ENCODE measurements around the gene PAK5.

Gene PAK5

DNA sequence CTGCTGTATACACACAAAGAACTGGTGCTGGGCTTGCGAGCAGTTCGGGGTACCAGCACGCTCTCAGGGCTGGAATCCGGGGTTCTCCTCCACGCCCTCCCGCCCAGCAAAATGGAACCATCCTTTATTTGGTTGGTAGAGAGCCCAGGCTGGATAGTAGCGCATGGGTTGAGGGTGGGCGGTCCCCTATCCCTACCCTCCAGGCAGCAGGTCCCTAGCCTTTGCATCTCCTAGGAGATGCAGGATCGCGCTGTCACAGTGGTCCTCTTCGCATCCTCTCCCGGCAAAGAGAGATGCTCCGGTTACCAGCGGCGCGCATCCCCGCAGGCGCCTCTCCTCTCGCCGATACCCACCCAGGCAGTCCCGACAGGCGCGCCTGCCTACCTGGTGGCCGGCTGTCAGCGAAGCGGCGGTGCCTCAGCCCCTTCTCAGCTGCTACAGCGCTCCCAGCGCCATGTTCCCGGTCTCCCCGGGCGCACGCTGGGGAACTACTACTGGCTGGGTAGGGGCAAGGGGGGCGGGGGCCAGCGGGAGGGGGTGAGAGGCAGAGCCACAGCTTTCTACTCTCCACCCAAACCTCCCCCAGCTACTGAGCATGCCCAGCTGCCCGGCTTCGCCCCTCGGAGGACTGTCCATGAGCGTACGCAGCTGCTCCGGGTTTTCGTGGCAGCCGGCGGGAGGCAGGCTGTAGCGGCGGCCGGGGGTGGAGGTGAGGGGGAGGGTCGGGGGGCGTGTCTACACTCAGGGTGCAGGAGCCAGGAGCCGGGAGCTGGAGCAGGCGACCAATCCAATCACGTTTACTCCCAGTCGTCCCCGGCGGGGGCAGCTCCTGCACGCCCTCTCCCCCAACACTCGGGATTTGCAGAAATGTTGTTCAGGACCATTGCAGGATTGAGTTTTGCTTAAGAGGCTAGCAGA lies at the start of gene PAK5:
Gene PAK5 (minus strand): TSS at position 699 of the 918 bp plus-strand sequence. CDS start 194,748 bp downstream, outside the sequence.
- DNase-seq: peak; percentile 63

DNA sequence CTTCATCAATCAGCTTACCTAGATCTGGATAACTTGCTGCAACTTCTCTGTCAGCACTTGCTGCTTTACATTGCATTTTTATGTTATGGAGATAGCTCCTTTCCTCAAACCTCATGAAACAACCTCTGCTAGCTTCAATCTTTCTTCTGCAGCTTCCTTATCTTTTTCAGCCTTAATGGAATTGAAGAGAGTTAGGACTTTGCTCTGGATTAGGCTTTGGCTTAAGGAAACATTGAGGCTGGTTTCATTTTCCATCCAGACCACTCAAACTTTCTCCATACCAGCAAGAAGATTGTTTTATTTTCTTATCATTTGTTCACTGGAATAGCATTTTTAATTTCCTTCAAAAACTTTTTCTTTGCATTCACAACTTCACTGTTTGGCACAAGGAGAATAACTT lies 48.8 kb upstream of the PAK5 start:
- no peak for DNase-seq

DNA sequence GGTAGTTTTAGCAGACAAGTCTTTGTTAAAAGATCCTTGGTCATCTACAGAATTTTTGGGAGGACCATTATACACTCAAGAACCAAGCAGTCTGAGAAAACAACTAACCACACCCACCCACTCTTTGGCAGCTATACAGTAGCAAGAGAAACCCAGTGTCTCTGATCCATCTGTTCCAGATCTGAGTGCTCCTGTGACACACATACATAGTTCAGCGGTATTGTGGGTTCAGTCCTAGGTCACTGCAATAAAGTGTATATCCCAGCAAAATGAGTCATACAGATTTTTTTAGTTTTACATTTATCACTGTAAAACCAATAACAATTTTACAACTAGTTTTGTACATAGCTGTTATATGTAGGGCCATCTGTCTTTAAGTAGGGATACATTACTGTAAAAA lies 47.4 kb upstream of the PAK5 start:
- DNase-seq: peak; percentile 62

DNA sequence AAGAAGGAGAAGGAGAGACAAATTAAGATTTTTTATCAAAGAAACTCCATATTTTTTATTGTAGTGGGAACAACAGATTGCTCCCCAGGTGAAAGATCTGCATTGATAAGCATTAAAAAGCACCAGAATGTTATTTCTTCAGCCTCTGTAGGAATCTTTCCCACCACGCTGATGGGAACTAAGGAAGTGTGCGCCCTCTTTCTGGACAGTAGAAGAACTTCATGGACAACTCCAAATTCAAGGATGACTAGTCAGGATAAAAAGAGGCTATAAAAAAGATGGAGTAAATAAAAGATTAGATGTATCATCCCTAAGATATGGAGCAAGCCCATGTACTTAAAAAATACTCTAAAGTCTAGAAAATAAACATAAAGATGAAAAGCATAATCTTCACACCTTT lies 45.8 kb upstream of the PAK5 start:
- no peak for DNase-seq

DNA sequence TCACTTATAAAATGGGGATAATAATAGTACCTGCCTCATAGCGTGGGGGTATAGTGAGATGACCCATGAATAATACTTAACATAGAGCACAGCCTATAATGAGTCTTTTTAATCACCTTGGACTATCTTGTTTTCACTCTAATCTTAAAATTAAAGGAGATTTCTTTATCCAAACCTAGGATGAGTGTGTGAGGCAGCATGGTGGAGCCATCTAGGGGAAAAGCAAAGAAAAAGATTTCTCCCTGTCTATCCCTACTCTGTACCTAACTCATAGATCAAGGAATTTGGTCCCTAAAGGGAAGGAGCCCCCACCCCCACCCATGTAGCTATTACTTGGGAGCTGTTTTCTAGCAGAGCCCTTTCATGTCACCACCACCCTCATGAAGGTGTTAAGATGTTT lies 45.2 kb upstream of the PAK5 start:
- no peak for DNase-seq

DNA sequence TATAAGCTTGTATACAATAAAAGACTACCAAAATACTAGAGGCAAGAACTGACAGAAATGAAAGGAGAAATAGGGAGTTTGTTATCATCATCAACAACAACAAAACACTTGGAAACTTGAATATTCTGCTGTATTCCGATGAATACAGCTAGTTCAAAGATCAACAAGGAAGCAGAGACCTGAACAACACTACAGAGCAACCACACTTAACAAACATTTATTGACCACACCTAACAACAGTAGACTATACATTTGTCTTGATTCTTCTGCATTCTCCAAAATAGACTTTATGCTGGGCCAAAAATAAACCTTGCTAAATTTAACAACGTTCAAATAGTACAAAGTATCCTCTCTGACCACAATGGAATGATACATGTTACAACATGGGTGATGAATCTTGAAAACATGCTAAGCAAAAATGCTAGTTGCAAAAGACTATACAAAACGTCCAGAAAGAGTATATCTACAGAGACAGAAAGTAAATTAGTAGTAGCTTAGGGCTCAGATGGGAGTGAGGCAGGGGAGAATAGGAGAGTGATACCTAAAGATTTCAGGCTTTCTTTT lies 39.1 kb upstream of the PAK5 start:
- peak; percentile 3 for DNase-seq

DNA sequence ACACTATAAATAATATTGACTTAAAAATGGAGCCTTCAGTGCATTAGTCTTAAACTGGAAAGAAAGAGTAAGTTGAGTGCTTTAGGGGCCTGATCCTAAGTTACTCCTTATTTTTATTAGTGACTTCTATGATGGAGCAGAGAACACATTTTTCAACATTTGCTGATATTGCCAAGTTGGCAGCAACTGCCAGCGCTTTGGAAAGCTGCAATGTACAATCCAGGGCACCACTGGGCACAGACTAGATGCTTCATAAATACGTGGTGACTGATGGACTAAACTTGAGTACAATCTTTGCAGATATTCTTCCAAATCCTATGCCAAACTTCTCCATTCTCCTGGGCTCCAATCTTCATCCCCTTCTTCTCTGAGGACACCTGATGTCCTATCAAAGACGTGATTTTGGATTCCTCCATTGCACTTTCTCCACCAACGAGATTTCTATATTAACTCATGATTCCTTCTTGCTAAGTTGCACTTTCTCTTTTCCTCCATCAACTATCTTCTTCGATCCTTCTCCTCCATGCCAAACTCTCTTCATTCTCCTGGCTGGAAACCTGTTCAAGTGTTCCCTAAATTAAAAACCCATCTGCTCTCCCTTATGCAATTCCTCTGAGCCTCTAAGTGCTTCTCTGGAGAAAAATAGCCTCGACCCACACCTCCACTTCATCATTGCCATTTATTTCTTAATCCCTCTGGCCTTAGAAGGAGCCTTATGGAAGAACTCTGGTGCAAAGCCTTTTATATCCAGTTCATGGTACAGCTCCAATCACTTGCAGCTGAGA lies 28.5 kb upstream of the PAK5 start:
- no peak for DNase-seq

DNA sequence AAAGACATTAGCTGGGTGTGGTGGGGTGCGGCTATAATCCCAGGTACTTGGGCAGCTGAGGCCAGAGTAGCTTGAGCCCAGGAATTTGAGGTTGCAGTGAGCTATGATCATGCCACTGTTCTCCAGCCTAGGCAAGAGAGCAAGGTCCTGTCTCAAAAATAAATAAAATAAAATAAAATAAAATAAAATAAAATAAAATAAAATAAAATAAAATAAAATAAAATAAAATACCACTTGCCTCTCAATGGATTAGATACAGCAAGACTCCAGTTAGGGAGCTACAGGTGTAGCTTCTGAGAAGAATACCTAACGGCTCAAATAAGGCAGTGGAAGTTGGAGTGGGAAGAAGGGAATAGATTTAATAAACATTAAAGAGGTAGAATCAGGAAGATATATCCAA lies 13.7 kb upstream of the PAK5 start:
- DNase-seq: no peak

DNA sequence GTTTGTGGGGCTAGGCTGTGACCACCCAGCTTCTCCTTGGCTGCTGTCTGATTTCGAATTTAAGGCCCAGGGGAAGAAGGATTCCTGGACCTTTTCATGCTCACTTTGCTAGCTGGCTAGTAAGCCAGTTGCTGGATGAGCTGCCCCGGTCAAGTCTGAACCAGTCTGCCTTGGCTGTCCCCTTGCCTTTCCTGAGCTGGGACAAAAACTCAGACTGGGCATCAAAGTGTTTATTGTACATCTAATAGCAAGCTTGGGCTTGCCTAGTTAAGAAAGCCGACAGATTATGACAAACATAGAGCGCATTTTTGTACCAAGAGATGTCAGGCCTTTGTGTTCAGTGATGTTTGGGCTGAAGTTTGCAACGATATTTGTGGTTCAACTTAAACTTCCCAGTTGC lies 750 bp upstream of the PAK5 start:
- no peak for DNase-seq

DNA sequence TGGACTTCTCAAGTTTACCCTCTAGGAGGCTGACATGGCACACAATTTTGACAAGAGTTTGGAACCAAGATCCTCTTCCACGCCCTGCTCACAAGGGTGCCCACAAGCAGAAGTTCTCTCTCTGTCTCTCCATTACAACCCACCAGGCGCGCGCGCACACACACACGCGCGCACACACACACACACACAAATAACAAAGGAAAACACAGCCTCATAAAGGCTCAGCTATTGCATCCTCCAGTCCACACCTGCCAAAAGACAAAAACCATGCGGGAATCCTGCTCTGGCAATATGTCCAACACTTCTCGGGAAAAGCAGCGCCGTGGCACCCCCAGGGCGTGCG lies 870 bp downstream of the PAK5 start:
- no peak for DNase-seq

DNA sequence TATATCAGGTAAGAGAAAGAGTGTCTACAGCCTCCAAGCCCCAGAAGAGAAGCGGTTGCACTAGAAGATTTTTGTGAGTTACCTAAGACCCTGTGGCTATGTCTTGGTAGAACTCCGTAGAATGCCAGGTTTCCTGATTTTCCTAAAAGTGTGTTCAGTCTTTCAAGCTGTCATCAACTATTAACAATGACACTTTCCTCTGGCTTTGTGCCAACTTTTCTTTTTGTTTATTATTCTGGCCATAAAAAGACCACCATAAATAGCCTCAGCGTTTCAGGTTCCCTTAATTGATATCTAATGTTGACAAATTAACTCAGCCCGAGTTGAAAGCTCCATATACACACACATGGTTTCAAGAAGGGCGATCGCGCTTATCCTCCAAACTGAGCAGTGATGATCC lies 1.2 kb downstream of the PAK5 start:
- DNase-seq: no peak

DNA sequence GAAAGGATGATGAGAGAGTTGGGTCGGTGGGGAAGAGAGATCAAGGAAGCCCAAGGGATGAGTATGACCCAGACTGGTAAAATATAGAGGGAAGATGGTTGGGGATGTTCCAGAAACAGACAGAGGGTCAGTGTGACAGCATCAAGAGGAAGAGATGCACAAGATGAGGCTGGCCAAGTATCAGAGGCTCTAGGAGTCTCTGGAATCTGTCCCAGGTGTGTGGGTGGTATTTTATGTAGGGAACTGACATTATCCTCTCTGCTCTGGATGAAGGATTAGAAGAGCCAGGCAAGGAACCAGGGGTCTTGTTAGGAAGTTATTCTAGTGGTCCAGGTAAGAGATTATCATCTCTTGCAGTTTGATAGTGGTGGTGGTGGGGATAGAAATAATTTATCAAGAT lies 3.6 kb downstream of the PAK5 start:
- DNase-seq: no peak

DNA sequence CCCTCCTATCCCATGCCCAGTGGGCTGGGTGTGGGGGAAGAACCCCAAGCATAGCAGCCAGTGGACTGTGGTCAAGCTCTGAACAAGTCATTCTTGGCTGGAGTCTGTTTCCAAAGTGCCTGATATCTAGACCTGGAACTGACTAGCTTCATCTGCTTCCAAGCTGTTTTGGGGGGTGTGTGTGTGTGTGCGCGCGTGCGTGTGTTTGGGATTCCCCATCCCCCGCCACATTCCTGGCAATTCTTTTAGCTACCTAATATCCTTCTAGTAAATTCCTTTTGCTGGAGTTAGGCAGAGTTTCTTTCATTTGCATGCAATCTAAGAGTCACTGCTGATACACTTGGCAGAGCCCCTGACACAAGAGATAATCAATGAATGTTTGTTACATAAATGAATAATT lies 7.8 kb downstream of the PAK5 start:
- DNase-seq: peak; percentile 27

DNA sequence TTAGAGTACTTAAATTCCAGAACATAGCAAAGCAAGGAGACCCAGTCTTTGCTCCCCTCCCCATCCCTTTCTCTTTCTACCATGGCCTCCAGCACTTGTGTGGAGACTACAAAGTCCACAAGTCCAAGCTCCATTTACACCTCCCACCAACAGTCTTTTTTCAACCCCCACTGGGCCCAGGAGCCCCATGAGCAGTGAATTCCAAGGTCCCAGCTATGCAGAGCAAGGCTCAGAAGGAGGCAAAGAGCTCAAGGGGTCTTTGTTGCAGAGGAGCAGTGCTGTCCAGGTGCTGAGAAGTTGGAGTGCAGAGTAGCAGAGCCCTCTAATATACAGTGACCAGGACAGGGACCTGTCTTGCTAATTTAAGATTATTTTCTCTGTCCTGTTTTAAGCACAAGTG lies 9.0 kb downstream of the PAK5 start:
- DNase-seq: no peak

DNA sequence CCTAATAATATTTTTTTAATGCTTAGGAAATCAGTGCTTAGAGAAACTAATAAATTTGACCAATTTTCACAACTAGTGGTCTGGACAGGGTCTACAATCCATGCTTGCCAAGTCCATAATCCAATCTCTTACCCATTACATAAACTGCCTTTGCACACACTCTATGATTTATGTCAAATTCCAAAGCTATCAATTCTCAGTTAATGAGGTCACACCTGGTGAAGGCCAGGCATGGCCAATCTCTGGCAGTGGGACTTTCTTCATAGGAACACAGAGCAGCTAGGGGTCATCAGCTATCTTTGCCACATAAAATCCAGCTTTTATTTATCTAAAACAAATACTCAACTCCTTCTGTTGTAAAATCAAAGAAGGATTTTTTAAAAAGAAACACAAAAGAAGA lies 21.2 kb downstream of the PAK5 start:
- DNase-seq: no peak

DNA sequence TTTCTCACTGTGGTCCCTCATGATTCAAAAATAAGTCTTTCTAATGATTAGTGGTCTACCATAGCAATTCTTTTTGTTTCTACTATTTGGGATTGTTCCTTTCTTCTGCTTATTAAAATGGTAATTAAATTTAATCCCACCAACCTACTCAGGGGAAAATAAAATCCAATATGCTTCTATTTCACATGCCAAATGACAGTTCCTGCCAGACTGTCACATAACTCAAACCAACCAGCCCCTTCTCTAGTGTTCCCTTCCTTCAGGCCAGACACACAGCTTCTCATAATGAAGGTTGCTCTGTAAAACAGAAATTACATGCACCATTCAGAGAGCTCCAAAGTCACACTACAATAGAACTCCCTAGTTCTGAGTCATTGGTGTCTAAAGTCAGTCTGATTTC lies 23.2 kb downstream of the PAK5 start:
- DNase-seq: no peak

DNA sequence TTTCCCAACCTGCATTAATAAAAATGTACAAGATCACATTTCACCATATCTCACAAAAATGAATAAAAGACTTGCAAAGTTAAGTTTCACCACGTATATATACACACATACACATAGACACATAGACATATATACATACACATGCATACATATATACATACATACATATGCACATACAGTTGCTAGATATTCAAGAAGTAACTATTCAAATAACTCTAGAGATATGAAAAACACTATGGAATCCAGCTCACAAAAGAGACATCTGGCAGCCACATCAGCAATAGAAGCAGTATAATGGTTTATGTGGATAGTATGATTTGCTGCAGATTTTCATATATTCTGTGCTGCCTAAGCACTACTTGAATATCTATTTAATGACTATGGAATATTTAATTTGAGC lies 28.1 kb downstream of the PAK5 start:
- DNase-seq: no peak

DNA sequence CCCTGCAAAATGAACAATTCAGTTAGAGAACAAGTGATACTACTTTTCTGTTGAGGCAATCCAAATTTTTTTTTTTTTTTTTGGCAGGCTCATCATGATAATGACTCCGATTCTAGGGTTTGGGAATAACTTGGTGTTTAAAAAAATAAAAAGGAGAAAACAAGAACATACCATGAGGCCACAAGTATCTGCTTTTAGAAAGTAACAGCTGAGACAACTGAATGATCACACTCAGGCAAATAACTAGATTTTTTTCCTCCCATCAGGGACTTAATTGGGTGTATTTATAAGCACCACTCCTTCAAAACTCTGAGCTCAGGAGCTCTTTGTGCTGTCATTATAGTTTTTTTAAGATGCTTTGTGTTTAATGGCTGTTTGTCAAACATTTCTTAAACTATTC lies 29.6 kb downstream of the PAK5 start:
- no peak for DNase-seq

DNA sequence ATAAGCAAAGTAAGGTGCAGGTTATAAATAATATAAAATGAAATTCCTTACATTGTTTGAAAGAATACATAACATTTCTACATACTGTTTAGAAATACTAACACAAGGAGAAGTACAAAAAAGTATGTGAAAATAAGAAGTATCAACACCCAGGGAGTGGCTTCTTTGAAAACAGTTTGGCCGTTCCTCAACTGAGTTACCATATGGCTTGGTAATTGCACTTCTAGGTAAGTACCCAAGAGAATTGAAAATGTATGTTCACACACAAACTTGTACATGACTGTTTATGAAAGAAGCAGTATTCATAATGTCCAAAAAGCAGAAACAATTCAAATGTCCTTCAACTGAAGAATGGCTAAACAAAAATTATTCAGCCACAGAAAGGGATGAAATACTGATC lies 30.7 kb downstream of the PAK5 start:
- no peak for DNase-seq

DNA sequence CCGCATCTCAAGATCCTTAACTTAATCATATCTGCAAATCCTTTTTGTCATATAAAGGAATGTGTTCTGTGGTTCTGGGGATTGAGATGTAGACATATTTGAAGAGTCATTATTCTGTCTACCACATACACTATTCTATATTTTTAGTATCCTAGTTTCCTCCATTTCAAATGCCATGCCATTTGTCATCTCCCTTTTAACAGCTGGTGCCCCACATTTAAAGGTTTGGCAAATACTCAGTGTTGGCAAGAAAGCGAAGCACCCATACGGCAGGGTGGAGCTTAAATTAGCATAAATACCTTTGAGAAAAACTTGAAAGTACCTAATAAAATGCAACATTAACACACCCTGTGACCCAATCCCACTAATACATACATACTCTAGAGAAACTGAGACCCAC lies 31.7 kb downstream of the PAK5 start:
- no peak for DNase-seq

DNA sequence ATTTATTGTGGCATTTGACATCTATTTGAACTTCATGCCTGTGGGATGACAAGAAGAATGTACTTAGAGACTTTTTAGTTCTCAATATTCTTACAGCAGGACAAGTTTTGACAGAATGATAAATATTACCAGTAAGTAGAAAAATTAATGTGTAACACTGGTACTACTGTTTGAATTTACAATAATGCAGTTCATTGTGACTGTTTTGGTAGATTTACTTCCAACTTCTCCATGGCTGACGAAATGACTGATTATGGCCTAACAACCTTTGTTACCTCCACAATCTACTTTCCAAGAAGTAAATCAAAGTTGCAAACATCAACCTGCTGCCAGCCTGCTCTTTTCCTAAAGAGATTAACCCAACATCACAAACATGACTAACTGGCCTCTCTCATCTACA lies 38.5 kb downstream of the PAK5 start:
- no peak for DNase-seq

DNA sequence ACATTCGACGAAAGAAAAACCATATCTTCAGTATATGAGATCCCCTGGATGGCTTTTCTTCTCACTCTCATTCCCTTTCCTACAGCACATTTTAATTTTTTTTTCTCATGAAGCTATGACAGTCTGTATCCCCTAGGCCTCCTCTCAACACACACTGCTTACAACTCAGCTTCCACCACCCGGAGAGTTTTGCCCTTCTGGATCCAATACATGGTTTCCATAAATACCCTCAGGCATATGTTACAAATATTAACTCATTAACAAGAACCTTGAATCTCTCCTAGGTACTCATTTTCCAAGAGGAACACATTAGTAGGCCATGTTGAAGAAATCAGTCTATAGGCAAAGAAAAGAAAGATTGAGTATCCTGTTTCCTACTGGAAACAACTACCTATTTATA lies 44.0 kb downstream of the PAK5 start:
- no peak for DNase-seq

DNA sequence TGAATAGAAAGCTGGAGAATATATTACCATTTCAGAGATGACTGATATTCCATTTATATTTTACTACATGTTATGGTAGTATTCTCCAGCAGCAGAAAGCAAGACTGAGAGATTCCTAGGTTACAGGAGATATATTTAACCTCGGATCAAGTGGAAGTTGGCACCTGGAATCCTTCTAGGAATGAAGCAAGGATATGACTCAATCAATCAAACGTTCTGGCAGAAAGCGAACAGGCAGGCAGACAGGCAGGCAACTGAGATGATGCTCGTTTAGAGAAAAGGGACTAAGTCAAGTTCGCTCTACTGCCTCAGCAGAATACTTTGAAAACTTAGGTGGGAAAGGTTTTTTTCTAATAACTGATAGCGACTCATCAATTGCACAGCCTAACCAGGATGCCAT lies 46.2 kb downstream of the PAK5 start:
- no peak for DNase-seq

DNA sequence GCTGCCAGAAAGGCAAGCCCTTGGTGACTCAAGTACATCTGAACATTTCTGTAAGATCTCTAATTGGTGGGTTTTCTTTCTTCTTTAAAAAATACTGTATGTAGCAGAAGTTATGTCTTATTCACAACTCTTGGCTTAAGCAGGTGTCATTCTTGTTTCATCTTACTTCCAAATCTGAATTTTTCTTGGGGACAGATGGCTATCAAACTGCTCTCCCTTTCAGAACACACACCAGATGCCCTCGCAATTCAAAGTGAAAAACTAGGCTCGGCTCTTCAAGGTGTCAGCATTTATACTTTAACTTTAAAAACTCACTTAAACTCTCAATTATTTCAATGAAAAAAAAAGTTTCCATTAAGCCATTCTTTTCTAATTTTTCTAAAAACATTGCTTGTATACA lies 49.7 kb downstream of the PAK5 start:
- no peak for DNase-seq
